Measurements from ENCODE around the gene VARS2. TPM values are rescaled to one million over a fixed set of nuclear protein-coding genes. Genes with fewer than 3 reads are reported as not detected.
"Not testable (repeated sequence)": the region's sequence is repeated elsewhere in the genome, so short reads cannot be mapped to it uniquely, and the experiment has no call there.

VARS2 gene
- total and polyA plus RNA-seq, 10 donors: 15.5 to 38.2 (median 28.2) TPM

DNA sequence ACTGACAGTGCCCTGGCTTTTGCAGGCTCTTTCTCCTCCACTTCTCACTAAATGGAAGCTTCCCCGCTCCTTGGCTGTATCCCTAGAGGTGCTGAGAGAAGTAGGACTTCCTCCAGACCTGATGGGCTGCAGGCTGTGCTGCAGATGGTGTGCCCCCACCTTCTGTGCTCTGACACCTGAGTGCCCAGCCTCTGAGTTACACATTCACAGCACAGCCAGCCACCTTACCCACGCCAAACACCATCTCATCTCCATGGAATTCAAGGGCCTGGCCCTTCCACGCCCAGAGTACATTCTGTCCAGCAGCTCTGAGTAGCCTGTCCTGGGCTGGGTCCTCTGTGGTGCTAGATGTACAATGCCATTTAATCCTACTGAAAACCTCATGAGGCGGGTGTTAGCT is 12.6 kb downstream of the VARS2 start:
- TF ChIP-seq POLR2AphosphoS5 (IDR thresholded peaks at IDR 0.05) (no peak), POLR2A (IDR thresholded peaks at IDR 0.05) (no peak)
- TF ChIP-seq, protein P1, sequence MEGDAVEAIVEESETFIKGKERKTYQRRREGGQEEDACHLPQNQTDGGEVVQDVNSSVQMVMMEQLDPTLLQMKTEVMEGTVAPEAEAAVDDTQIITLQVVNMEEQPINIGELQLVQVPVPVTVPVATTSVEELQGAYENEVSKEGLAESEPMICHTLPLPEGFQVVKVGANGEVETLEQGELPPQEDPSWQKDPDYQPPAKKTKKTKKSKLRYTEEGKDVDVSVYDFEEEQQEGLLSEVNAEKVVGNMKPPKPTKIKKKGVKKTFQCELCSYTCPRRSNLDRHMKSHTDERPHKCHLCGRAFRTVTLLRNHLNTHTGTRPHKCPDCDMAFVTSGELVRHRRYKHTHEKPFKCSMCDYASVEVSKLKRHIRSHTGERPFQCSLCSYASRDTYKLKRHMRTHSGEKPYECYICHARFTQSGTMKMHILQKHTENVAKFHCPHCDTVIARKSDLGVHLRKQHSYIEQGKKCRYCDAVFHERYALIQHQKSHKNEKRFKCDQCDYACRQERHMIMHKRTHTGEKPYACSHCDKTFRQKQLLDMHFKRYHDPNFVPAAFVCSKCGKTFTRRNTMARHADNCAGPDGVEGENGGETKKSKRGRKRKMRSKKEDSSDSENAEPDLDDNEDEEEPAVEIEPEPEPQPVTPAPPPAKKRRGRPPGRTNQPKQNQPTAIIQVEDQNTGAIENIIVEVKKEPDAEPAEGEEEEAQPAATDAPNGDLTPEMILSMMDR (IDR thresholded peaks at IDR 0.05 in 8 of 11, conservative IDR thresholded peaks at IDR 0.05 in 3 of 11): no peak
- intact Hi-C loops (cut with DNase I; ENCODE audit: low total_unique reads): no loop called here
- WGBS, 5 donors: 92 to 97% (median 95%) methylated on average over 4 of the region's 4 CpGs
- peaks cover 0 to 13% (median 9%) of the 10 kb centered on the region in 8 donors for H3K9me3 ChIP-seq
- H3K4me1 ChIP-seq: no peaks in the 10 kb centered on the region
- no peak overlapping the region for H3K27ac ChIP-seq
- peaks cover 0 to 62% (median 47%) of the 10 kb centered on the region in 6 donors for H3K36me3 ChIP-seq
- H3K4me3 ChIP-seq: no peak overlapping the region
- H3K27me3 ChIP-seq (replicated peaks in 1 of 7): no peaks in the 10 kb centered on the region
- no peak for DNase-seq

DNA sequence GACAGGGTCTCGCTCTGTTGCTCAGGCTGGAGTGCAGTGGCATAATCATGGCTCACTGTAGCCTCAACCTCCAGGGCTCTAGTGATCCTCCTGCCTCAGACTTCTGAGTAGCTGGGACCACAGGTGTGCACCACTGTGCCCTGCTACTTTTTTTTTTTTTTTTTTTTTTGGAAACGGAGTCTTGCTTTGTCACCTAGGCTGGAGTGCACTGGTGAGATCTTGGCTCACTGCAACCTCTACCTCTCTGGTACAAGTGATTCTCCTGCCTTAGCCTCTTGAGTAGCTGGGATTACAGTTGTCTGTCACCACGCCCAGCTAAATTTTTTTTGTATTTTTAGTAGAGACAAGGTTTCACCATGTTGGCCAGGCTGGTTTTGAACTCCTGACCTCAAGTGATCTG is 13.0 kb downstream of the VARS2 start:
- Histone ChIP-seq H3K36me3 (peaks cover 0 to 57% (median 44%) of the 10 kb centered on the region in 6 donors), H3K9me3 (peaks cover 0 to 13% (median 9%) of the 10 kb centered on the region in 8 donors)
- H3K27me3 ChIP-seq (replicated peaks in 1 of 7); H3K4me3 ChIP-seq; DNase-seq; H3K27ac ChIP-seq; H3K4me1 ChIP-seq; intact Hi-C loops (cut with DNase I; ENCODE audit: low total_unique reads): not testable (repeated sequence)
- 94 to 100% (median 95%) methylated on average over 3 of the region's 3 CpGs for WGBS, 5 donors

DNA sequence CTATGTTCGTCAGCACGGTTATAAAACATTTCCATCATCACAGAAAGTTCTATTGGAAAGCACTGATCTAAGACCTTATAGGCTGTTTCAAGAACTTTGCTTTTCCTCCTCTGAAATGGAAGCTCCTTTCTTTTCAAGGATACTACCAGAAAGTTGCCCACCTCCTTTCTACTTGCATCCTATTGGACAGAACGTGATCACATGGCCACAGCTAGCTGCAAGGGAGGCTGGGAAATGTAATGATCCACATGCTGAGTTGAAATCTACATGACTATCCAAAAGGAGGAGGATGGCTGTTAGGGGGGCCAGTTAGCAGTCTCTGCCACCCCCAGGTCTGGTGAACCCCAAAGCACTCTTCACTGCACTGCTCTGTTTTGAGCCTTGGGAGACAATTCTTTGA is 14.6 kb downstream of the VARS2 start:
- Histone ChIP-seq H3K4me1 (no peaks in the 10 kb centered on the region), H3K4me3 (no peak overlapping the region), H3K27me3 (replicated peaks in 1 of 7) (no peaks in the 10 kb centered on the region), H3K9me3 (peaks cover 0 to 13% (median 9%) of the 10 kb centered on the region in 8 donors), H3K27ac (no peak overlapping the region), H3K36me3 (peaks cover 0 to 41% (median 29%) of the 10 kb centered on the region in 6 donors)
- no peak for DNase-seq
- intact Hi-C loops (cut with DNase I; ENCODE audit: low total_unique reads): no loop called here
- TF ChIP-seq POLR2A (IDR thresholded peaks at IDR 0.05): no peak
- TF ChIP-seq, protein P1 (IDR thresholded peaks at IDR 0.05 in 8 of 11, conservative IDR thresholded peaks at IDR 0.05 in 3 of 11): no peak
- no peak for TF ChIP-seq POLR2AphosphoS5 (IDR thresholded peaks at IDR 0.05)
- WGBS, 5 donors: 77 to 96% (median 93%) methylated on average over 3 of the region's 3 CpGs

DNA sequence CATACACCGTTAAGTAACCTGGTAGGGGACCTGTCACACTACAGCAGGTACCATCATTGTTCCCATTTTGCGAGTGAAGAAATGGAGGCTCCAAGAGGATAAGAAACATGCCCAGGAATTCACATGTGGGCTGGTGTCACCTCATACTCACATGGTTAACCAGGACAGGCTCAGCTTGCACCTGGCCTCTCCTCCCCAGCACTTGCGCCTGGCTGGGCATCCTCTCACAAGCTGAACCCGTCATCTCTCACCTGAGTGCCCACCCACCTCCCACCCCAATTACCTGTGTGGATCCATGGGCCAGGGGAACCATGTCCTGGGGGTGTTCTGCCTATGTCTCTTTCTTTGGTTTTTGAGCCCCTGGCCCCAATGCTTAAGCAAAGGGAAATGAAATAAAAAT is 16.5 kb downstream of the VARS2 start:
- Histone ChIP-seq H3K27ac (no peak overlapping the region), H3K4me1 (no peaks in the 10 kb centered on the region), H3K9me3 (peaks cover 0 to 13% (median 9%) of the 10 kb centered on the region in 8 donors), H3K4me3 (no peak overlapping the region), H3K27me3 (replicated peaks in 1 of 7) (no peaks in the 10 kb centered on the region), H3K36me3 (peaks cover 0 to 23% (median 15%) of the 10 kb centered on the region in 6 donors)
- intact Hi-C loops (cut with DNase I; ENCODE audit: low total_unique reads): no loop called here
- no peak for DNase-seq
- TF ChIP-seq, protein P1 (IDR thresholded peaks at IDR 0.05 in 8 of 11, conservative IDR thresholded peaks at IDR 0.05 in 3 of 11): no peak
- TF ChIP-seq POLR2AphosphoS5 (IDR thresholded peaks at IDR 0.05): no peak
- TF ChIP-seq POLR2A (IDR thresholded peaks at IDR 0.05): no peak
- 80 to 96% (median 92%) methylated on average over 4 of the region's 4 CpGs for WGBS, 5 donors

DNA sequence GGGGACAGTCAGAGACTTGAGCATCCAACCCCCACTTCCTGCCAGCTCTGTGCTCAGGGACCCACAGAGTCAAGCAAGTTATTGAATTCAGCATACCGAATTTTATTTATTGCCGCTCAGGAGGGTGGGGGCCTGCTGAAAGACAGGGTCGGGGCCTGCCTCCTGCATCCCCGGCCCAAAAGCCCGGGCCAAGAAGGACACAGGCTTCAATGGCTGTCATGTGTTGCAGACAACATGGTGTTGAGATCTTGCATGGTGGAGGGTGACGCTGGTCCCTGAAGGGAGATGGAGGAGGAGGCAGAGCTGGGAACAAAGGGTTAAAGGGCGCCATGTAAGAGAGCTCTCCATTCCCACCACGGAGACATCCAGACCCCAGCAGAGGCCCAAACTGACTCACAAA is 17.2 kb downstream of the VARS2 start:
- no peak for DNase-seq
- Histone ChIP-seq H3K4me1 (no peaks in the 10 kb centered on the region), H3K4me3 (no peak overlapping the region), H3K36me3 (peaks cover 0 to 15% (median 7%) of the 10 kb centered on the region in 6 donors), H3K27ac (no peak overlapping the region), H3K27me3 (replicated peaks in 1 of 7) (no peaks in the 10 kb centered on the region), H3K9me3 (peaks cover 0 to 13% (median 9%) of the 10 kb centered on the region in 8 donors)
- TF ChIP-seq, protein P1 (IDR thresholded peaks at IDR 0.05 in 8 of 11, conservative IDR thresholded peaks at IDR 0.05 in 3 of 11): no peak
- no peak for TF ChIP-seq POLR2A (IDR thresholded peaks at IDR 0.05)
- no peak for TF ChIP-seq POLR2AphosphoS5 (IDR thresholded peaks at IDR 0.05)
- intact Hi-C loops (cut with DNase I; ENCODE audit: low total_unique reads): no loop called here
- 65 to 76% (median 68%) methylated on average over 8 of the region's 8 CpGs for WGBS, 5 donors
